ENCODE results near the gene CPA1.

The CPA1 gene

DNA sequence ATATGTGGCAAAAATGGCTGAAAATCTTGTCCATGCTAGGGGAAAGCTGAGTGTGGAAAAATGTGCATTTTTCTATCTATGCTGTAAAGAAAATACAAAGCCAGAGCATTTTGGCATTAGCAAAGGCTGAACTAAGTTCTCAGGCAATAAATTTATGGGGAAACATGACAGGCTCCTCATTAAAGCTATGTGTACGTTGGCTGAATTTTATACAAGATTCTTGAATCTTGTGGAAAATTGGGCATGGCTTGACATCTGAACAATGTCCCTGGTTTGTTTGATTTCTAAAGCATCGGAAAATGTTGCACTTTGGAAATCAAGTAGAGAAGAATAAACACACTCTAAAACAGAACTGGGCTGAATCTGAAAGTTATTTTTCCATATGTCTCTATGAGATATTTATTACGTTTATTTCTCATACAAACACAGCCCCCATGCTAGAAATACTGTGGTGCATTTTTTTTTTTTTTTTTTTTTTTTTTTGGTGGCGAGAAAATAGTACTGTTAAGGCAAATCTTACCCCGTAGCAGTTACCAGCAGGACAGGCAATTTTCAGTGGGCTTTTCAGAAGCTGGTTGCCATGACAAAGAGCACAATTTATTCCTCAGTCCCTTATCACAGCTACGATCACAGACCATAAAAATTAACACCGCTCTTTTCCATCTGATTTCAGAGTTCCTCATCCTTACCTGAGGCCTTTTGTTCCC lies 16.9 kb downstream of the CPA1 start:
- no peak for DNase-seq

DNA sequence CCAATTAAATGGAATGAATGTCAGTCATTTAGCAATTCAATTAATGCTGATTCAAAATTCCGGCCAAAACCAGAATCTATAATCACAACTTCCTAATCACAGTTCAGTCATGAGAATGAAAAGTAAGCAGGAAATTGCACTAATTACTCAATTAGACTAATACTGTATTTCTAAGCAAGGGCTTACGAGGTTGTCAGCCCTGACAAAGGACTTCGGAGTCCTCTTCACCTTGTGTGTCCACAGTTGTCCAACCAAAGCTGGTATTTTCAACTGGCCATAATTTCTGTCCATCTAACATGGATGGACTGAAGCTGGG lies 17.4 kb downstream of the CPA1 start:
- no peak for DNase-seq

DNA sequence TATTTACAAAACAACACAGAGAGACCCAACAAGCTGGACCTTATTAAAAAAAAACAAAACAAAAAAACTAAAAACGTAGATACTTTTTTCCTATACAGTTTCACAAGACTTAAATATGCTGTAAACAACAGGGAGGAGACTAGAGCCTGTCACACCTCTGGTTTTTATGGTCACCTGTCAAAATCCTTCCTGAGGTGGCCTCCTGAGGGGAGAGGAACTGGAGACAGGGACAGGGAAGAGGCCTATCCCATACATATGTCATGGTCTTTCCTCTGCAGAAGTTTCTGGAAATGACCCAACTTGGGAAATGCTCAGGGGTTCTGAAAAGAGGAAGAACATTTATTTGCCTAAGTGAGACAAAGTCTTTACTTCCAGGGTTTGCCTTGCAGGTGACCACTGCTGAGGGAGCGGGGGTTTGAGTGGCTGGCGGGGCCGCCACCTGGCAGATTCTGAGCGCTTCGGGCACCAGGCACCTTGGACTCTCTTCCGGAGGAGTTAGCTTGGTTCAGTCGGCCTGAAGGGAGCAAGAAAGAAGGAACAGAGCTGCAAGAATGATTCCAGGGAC lies 18.3 kb downstream of the CPA1 start:
- no peak for DNase-seq

DNA sequence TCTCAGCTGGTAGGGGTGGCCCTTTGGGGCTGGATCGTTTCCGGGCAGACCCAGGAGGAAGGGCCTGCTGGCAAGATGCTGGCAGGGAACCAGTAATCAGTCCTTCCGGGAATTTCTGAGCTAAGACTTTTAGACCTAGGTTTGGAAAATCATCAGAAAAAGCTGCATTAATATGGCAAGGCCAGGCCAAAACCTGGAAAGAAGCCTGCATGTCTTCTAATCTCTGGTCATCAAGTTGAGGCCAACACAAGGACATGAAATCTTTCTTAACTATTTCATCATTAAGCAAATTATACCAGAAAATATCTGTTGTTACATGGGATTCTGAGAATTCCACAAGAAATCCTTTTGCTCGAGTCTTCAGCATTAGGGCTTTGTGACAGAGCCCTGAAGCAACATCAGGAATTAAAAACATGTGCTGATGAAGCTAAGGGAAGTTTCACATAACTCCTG lies 19.9 kb downstream of the CPA1 start:
- no peak for DNase-seq

DNA sequence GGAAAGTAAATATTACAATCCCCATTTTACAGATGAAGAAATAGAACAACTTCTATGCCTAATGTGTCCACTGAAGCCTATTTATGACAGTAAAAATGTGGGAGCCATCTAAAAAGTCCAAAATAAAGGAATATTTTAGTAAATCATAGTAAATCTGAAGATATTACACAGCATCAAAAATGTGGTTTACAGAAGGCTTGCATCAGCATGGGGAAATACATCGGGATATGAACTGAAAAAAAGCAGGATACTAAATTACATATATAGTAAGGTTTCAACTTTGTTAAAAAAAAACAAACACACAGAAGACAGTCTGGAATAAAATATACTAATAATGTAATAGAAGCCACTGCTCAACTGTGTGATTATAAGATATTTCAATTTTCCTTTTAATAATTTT lies 20.8 kb downstream of the CPA1 start:
- no peak for DNase-seq

DNA sequence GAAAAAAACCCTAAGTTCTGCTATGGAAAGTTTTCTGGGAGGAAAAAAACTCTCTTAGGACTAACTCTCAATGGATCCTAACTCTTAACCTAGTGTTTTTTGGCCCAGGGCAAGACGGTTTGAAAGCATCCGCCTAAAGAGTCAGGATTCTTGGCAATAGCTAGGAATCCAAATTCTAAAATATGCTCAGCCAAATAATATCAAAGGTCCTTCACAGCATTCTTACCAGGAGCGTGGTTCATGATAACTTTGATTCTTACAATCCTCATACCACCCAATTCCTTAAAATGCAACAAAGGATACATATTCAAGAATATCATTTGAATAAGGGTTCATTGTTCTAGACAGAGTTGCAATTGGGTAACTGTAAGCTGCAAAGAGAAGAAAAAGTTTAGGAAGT lies 21.3 kb downstream of the CPA1 start:
- DNase-seq: no peak

DNA sequence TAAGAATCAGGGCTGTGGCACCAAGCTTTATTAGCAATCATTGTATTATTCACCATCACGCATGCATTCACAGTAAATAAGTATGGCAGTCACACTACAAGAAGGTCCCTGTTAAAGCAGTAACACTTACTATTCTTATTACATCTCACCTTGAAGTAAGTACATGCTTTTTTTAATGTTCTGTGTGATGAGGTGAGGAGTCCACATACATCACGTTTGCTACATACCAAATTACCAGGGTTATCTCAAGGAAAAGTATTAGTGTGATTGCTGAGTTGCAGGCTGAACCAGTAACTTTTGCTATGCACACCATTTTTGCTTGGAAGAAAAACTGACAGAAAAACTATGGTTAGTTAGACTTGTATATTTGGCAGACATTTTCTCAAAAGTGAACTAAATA lies 24.7 kb downstream of the CPA1 start:
- no peak for DNase-seq

DNA sequence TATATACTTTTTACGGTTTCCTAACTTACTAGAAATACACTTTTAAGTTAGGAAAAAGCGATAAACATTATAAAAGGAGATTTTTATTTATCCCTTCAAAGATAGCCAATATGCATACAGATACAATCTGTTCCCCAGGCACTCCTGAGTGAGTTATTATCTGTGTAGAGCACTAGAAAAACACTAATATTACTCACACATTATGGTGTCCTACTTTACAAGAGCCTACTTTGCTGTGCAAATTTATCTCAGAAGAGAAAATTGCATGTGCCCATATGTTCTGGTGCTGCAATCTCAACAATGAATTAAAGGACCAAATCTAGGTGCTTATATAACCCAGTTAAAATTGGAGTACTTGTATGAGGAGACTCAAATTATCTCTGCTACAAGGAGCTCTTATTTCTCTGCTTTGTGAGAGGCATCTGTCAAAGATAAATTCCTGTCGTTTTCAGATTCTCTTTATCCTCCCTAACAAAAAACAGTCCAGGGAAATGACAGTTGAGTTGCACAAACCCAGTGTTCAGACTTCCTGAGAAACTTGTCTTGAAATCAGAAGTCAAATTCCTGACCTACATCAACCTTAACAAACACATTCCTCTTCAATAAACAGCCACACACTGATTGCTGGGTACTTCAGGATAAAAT lies 28.9 kb downstream of the CPA1 start:
- DNase-seq: peak; percentile 29

DNA sequence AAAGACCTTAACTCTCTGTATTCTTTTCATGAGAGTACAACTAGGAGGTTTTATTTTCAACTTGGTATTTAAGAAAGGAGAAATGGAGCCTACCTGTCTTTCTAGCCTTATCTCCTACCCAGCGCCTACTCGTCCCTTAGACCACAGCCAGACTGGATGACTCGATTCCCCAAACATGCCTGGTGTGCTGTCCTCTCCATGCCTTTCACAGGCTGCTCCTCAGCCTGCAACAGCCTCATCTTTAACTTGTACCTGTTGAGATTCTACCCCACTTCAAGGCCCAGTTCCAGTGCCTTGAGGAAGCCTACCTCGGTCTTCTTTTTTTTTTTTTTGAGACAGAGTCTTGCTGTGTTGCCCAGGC lies 29.4 kb downstream of the CPA1 start:
- no peak for DNase-seq

DNA sequence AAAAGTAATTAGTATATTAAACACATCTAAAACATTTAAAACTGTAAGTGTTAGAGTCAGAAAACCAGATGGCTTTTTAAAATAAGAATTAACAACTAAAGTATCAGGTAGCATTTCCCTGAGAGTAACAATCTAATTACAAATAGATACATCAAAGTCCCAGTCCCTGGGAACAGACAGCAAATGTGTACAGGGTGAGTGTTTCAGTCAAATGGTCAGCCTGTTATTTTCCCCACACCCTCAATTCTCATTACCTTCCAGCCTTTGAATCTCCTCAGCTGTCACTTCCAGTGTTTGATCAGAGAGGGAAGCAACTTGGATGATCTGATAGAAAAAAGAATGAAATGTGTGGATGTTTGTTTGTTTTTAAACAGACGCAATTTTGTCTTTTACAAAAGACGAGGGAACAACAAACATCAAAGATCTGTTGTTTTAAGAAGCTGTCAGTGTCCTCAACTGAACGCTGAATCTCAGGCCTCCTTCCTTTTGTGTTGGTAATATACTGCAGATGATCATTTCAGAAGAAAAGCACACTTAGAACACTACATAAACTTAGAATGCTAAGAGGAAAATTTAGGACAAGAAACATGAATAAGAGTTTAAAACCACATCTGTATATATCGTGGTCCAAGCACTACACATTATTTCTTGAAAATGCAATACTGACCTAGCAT lies 30.7 kb downstream of the CPA1 start:
- DNase-seq: no peak

DNA sequence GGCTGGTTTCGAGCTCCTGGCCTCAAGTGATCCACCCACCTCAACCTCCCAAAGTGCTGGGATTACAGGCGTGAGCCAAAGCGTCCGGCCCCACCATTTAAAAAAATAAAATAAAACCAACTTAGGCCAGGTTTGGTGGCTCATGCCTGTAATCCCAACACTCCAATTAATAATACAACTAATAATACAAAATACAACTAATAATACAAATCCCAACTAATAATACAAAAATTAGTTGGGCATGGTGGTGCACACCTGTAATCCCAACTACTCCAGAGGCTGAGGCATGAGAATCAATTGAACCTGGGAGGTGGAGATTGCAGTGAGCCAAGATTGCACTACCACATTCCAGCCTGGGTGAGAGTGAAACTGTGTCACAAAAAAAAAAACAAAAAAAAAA lies 32.9 kb downstream of the CPA1 start:
- no peak for DNase-seq

DNA sequence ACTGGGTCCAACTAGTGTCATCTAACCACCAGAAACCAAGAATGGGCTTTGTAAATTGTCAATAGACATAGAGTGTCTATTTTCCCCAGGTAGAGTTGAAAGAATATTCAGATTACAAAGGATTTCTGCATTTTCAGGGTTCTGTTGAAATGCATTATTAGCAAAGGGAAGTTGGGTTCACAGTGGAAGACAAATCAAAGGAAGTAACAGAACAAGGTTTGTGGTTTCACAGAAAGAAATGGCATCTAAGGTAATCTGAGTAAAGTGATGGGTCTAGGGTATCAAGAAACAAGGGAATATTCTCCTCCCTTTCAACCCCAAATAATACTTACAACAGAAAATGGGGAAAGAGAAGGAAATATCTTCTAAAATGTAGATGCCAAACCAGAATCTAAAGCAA lies 34.7 kb downstream of the CPA1 start:
- no peak for DNase-seq

DNA sequence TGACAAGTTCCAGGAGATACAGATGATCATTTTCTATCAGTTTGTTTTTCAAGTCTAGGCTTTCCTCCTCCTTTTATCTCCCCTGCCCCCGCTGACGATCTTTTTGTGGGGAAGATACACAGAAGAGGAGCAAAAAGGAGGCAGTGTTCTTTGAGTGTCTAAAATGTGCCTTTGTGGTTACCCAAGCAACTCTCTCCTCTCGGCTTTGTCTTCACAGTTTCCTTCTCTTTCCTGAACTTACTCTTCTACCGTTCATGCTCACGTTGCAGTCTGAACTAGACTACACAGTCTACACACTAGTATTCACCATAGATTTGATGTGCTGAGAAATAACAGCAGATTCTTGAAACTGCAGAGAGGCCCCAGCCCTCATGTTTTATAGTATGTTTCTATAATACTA lies 36.9 kb downstream of the CPA1 start:
- DNase-seq: no peak

DNA sequence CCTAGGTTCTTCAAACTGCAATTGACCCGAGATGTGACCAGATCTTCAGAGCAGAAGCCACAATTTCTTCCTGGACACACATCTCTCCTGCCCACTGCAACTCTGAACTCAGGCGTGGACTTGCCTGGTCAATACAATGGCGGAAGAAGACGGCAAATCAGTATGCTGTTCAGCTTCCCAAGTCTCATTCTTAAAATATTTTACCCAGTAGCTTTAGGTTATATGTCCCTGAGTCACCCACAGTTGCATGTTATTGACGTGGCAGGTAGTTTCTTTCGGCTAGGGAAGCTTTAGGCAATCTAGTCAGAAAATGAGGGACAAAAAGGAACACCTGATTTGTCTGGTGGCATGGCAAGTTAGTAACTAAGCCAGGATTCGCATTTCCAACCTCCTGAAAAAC lies 38.0 kb downstream of the CPA1 start:
- no peak for DNase-seq

DNA sequence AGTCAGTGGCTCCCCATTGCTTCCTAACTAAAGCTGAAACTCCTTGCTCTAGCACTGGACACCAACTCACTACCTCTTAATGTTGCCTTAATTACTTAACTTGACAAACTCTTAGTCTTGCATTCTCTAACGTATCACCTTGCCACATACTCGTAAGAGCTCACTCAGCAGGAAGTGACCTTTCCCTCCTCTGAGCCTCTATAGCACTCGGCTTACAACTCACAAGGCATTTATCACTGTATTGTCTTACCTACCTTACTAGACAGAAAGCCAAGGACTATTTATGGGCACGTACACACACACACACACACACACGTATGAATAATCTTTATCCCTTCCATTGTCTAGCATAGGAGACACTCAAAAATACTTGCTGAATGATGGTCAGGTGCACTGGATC lies 39.4 kb downstream of the CPA1 start:
- no peak for DNase-seq

DNA sequence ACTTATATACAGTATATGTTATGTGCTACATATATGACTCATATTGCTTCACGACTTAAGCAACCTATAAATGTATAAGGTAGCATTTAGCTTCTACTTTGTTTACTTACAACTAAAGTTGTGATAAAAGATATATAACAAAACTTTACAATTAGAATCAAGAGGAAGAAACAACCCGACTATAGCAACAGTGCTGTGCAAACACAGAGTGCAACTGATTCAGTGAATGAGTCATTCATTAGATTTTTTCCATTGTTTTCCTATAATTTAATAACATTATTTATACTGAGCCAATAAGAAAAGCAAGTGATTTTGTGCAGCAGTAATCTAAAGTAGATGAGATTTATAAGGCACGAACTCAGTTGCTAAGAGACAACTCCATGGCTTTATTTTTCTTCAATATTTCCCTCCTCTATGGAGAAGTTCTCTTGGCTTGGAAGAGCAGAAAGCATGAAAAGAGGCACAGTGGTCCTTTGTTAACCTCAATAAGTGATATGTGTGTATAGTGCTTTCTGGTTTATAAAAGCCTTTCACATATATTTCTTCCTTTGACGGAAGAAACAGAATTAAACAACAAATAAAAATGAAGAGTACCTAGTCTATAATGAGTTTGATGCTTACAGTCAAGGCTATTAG lies 40.8 kb downstream of the CPA1 start:
- no peak for DNase-seq

DNA sequence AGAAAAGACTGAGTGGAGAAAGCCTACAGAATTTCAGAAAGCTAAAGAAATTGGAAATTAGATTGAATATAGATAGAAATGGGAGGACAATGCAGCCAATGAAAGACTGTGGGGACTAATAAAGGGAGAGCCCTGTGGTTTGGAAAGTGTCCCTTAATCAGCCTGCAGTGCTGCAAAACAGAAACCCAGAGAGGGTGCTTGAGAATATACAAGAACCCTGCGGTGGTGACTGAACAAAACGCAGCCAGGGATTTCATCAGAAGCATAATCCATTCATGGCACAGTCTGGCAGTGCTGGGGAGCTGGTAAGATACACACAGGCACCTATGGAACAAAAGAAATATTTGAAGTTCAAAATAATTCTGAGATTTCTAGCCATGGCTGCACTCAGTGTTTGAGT lies 41.4 kb downstream of the CPA1 start:
- no peak for DNase-seq

DNA sequence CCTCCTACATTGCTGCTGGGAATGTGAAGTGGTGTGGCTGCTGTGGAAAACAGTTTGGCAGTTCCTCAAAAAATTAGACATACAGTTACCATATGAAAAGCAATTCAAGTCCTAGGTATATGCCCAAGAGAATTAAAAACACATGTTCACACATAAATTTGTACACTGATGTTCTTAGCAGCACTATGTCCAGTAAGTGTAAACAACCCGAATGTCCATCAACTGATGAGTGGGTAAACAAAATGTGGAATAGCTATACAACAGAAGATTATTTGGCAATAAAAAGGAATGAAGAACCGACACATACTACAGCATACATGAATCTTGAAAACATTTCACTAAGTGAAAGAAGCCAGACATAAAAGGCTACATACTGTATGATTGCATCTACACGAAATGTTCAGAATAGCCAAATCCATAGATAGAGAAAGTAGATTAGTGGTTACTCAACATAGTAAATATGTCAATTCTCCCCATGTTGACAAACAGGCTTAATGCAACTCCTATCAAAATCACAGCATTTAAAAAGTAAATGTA lies 43.3 kb downstream of the CPA1 start:
- DNase-seq: no peak

DNA sequence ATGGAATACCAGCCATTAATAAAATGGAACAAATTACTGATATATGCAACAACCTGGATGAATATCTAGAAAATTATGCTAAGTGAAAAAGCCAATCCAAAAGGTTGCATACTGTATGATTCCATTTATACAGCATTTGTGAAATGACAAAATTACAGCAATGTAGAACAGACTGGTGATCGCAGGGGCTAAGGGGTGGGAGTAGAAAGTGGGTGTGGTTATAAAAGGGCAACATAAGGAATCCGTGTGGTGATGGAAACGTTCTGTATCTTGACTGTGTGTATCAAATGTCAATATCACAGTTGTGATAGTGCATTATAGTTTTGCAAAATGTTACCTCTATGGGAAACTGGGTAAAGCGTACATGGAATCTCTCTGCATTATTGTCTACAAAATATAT lies 45.5 kb downstream of the CPA1 start:
- DNase-seq: peak; percentile 49

DNA sequence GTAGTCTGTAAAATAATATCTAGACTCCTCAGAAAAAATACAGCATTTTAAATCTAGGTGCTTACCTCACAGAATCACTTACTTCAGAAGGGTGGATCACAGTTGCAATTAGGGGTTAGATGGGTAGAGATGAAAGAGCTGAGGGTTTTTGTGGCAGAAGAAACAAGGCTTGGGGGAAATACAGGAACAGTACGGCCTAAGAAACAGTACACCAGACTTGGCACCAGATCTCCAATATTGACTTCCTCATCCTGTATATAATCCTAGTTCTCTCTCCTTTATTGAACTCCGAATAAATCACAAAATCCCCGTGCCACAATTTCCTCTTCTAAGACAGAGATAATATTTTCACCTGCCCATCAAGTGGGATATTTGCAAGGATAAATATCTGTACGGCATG lies 46.3 kb downstream of the CPA1 start:
- DNase-seq: no peak

DNA sequence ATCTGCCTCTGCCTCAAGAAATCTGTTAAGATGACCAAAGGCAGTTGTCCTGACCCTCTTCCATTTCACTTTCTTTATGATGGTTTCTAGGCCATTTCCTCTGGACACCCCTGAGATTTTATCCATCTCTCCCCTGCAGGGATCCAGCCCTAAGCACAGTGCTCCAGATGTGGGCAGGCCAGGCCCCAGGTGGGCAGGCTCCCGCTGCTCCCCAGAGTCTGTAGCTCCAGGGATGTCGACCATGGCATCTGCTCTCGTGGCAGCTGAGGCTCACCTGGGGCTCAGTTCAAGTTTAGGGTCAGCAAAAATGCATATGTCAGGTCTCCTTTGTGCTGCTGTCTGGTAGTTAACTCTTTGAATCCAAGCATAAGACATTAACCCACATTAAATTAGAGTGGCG lies 48.7 kb downstream of the CPA1 start:
- peak; percentile 43 for DNase-seq

DNA sequence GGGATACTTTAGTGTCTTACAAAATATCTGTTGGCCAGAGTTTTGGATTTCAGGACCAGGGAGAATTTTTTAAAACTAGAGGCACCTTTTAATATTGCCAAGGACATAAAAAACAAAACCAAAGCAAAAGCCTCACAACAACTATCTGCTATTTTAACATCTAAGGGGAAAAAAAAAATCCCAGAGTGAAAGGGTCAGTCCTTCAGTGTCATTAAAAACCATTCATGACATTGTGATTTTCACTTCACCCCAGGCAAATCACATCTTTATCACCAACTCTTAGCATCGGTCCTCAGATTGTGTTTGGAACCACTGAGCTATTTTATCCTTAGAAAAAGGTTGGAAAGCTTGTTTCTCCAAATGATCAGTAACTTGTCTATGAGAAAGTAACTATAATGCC lies 49.8 kb downstream of the CPA1 start:
- DNase-seq: no peak

DNA sequence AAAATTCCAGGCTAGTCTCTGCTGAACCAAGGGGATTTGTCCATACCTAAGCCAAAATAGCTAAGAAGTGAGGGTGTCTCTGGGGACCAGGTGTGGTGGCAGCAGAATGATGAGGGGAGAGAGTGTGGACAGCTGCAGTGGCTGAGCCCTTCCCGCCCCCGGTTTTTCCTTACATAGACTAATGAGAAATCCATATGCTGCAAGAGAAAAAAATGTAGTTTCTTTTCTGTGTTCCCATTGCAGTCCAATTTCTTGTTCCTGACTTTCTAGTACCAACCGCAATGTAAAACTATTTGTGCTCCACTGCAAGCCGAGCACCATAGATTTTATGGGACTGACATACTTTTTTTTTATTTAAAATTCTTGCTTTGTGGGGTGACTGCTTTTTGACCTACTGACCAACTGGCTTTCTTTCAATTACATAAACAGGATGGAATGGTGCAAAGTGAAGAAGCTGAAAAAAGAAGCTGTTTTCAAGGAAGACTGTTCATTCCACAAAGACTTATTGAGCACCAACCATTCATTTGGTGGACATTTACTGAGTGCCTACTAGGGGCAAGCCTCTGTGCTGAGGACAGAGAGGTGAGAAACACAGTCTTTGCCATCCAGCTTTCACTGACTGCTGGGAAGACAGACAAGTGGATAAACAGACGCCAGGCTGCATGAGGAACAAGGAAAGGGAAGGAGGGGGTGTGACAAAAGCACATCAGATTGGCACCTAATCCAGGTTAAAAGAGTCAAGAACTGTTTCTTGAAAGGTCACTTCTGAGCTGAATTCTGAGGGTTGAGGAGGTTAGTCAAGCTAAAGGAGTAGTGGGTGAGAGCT lies 50.8 kb downstream of the CPA1 start:
- DNase-seq: peak; percentile 93
